SKM-1 (cell line): ENCODE results near the gene NF2.
A peak's percentile ranks its signal among the peaks of the same experiment; 100 is the strongest.

Source experiments
- DNase-seq: peaks from one replicate; lab custom pipeline; 2025; ENCODE audit not compliant: unreplicated experiment; lab: John Stamatoyannopoulos, UW

NF2 gene

GRCh38 chr22:29630987-29631386 is 27.6 kb downstream of the NF2 start:
- DNase-seq: no peak

- DNase-seq: no peak
Observed at GRCh38 chr22:29631725-29632124, 28.3 kb downstream of the NF2 start.

GRCh38 chr22:29632672-29633071 is 29.2 kb downstream of the NF2 start:
- no peak for DNase-seq

GRCh38 chr22:29633514-29634312 is 30.3 kb downstream of the NF2 start:
- no peak for DNase-seq

DNA sequence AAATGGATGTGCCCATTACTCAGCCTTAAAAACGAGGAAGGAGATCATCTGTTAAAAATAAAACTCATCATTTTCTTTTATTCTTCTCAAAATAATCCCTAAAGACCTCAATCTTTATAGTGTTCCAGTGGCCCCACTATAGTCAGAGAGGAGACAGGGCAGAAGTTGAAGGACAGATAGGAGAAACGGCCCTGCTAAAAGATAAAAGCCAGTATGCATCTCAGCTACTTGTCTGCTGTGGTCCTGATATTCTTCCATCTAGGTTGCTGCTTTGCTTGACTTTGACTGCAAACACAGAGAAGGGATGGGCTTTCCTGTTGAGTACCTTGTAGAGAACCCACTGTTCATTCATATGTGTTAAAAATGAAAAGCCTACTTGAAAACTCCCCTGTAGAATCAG is 31.4 kb downstream of the NF2 start:
- DNase-seq: no peak

DNA sequence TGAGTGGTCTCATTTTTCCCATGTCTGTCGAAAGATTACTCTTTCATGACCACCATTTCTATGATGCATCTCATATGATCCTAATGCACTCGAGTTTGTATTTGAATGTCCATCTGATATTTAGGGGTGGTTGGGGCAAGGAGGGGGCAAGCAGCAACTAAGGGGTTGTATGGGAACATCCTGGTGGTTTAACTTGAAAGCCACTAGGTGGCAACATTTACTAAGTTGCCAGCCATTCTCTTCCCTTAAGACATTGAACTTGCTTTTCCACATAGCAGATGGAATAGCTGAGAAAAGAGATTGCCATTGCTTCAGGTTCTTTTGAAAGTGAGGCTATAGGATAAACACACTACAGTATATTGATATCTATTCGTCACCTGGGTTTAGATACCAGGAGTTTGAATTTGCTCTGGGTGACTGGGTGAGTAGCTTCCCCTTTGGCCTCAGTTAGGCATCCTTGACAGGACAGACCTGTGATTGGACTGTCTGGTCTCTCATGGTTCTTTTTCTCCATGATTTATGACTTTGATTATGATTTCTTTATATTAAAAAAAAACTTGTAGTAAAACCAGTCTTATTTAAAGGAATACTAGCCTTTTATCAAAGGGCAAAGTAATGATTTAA is 32.4 kb downstream of the NF2 start:
- peak; percentile 28 for DNase-seq

GRCh38 chr22:29636751-29637150 is 33.3 kb downstream of the NF2 start:
- no peak for DNase-seq

DNA sequence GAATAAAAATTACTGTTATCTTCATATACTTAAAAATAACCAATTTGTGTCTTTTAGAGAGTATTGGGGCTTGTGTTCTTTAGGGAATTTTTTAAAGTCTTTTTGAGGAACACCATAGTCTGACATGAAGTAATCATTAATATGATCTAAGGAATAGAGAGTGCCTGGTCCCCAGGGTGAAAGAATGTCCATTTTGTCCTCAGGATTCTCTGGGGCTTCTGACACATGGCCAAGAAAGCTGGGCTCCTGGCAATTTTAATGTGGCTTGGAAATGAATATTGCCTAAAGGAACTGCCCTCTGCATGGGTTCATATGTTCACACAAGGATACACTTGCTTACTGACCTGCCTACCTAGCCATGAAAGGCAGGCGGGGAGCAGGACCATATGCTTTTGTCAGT is 33.7 kb downstream of the NF2 start:
- no peak for DNase-seq

GRCh38 chr22:29638678-29639077 is 35.2 kb downstream of the NF2 start:
- DNase-seq: no peak

- DNase-seq: no peak
Observed at GRCh38 chr22:29639096-29639495, 35.7 kb downstream of the NF2 start.

GRCh38 chr22:29641042-29641699 is 37.7 kb downstream of the NF2 start:
- no peak for DNase-seq

GRCh38 chr22:29641700-29642330 is 38.4 kb downstream of the NF2 start:
- no peak for DNase-seq

- DNase-seq: no peak
Observed at GRCh38 chr22:29642694-29643093, 39.3 kb downstream of the NF2 start.

DNA sequence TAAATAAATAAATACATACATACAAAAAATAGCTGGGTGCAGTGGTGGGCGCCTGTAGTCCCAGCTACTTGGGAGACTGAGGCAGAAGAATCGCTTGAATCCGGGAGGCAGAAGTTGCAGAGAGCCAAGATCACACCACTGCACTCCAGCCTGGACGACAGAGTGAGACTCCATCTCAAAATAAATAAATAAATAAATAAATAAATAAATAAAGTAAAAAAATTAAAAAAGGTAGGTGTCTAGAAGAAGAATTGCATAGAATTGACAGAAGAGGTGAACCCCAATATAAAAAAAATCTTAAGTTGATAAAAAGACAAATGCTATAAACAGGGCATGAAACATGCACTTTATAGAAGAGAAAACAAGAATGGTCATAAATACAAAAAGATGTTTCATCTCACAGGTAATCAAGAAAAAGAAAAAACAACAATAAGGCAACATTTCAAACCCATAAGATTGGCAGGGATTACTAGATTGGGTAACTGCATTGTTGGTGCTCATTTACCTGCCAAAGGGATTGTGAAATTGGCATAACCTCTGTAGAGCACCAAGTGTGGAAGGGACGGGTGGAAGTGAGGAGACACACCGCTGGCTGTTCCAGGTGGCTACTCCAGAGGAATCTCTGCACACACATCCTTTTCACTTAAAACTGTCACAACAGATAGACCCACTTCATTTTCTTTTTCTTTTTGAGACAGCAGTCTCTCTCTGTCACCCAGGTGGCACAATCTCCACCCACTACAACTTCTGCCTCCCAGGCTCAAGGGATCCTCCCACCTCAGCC is 44.7 kb downstream of the NF2 start:
- DNase-seq: no peak

GRCh38 chr22:29650370-29650769 is 46.9 kb downstream of the NF2 start:
- DNase-seq: no peak

DNA sequence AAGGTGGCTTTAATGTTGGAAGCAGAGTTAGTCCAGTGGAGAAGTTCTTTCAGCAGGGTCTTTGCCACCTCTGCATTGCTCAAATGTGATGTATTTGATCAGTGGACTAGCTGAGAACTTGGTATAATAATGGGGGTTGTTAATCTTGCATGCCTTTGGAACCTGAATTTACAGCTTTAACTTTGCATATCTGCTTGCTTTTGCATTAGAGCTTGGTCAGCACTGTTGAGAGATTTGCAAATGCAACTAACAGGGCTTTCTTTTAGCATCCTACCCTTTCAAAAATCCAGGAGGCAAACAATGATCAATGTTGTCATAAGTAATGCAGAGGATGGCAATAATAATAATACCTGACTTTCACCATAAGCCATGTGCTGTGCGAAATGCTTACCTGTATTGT is 48.2 kb downstream of the NF2 start:
- no peak for DNase-seq

DNA sequence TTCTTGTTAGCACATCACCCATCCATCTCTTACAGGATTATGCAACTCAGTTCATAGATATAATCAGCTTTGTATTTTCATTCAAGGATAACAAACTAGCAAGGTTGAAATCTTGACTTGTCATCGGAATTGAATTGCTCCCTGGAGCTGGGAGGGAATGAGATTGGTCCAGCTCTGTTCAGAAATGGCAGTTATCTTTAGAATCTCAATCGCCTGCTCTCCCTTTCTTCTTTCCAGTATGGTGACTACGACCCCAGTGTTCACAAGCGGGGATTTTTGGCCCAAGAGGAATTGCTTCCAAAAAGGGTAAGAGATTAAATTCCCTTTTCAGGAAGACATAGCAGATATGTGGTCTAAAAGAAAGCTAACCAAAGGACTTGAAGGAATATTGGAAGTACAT is 51.0 kb downstream of the NF2 start:
- DNase-seq: no peak

DNA sequence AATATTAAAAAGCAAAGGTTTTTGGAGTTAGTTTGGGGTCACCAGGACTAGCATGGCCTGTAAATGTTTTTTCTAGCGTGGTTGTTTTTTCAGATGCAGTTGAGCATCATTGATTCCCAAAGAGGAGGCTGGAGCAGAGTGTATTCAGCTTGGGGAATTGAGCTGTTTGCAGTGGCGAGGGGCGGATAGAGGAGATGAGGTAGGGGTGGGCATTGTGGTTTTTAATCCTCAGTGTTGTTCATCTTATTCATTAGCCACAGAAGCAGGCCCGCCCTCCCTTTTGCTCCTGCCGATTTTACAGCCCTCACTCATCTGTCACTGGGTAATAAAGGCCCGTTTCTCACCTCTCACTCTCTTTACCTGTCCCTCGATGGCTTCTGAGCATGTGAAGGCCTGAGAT is 51.4 kb downstream of the NF2 start:
- DNase-seq: no peak

- DNase-seq: peak; percentile 98
Observed at GRCh38 chr22:29658176-29658575, 54.7 kb downstream of the NF2 start.

- no peak for DNase-seq
Observed at GRCh38 chr22:29660021-29660420, 56.6 kb downstream of the NF2 start.

DNA sequence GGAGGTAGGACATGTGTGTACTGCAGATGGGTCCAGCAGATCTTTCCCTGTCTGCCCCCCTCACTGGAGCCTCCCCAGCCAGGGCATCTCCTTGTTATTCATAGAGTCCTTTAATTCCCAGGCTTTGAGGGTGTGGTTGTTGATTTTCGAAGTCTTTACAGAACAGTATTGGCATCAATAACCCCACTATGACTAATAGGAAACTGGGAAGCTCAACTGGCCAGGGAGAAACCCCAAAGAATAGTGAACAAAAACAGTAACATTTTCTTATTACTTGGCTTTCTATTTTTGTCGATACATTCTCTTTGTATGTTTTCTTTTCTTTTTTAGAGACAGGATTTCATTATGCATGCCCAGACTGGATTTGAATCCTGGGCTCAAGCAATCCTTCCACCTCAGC is 57.9 kb downstream of the NF2 start:
- no peak for DNase-seq
